Measurements from ENCODE around the gene CENPN. TPM values are rescaled to one million over a fixed set of nuclear protein-coding genes. Genes with fewer than 3 reads are reported as not detected.

The CENPN gene, protein sequence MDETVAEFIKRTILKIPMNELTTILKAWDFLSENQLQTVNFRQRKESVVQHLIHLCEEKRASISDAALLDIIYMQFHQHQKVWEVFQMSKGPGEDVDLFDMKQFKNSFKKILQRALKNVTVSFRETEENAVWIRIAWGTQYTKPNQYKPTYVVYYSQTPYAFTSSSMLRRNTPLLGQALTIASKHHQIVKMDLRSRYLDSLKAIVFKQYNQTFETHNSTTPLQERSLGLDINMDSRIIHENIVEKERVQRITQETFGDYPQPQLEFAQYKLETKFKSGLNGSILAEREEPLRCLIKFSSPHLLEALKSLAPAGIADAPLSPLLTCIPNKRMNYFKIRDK
- total RNA-seq (2014; rRNA removed; shearing (Covaris generic); ENCODE audit: low replicate concordance): 74.5 and 375 TPM in 2 replicates

DNA sequence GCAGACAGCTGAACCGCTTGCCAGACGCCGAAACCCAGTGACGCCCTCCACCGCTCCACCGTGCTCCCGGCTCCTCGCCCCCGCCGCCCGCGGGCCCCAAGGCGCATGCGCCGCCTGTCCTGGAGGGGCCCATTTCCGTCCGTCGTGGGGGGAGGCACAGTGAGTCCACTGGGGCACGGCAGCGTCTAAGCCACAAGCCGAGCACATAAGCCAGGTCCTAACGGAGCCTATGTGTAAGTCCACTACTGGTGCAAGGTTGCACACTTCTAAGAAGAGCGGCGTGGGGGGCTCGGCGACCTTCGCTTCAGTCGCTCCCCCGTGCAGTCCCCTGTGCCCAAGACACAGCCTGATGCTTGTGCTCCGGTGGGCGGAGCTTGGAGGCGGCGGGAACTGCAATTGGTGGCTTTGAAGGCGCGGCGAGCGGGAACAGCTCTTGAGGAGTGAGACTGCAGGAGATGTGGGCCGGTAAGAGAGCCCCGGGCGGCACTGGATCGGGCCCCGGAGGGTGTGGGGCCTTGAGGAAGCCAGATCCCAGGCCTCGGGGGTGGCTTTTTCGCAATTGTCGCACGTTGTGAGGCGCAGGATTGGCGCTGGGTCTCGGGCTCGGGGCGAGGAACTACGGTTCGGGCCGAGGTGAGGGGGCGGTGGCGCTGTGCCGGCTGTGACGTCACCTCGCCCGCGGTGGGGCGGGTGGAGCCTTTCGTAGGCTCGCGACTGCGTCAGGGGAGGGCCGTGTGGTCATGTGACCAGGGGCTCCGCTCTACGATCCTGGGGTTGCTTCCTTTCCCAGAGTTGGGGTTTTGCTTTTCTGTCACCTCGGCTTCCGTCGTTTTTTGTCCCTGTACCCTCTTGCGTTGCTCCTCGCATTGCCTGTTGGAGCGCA, at the start of gene CENPN, which contains the start of gene CMC2:
Gene CENPN (plus strand): TSS at position 402 of the 883 bp plus-strand sequence. CDS start 4,726 bp downstream, outside the sequence.
Gene CMC2 (minus strand): TSS at position 73 of the 883 bp plus-strand sequence. CDS start 9,491 bp downstream, outside the sequence.
- DNase-seq (ENCODE audit: low read depth): peak; percentile 98
- in situ Hi-C loops (cut with HindIII; ENCODE audit: low pct_unique_long_range_greater_than_20kb, low sequenced_read_pairs): no loop called here

DNA sequence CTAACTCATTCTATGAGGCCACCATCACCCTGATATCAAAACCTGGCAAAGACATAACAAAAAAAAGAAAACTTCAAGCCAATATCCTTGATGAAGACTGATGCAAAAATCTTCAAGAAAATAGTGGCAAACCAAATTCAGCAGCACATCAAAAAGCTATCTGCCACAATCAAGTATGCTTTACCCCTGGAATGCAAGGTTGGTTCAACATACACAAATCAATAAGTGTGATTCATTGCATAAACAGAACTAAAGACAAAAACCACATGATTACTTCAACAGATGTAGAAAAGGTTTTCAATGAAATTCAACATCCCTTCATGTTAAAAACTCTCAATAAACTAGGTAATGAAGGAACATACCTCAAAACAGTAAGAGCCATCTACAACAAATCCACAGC, 48.7 kb upstream of the CENPN start:
- no peak for DNase-seq (ENCODE audit: low read depth)
- in situ Hi-C loops (cut with HindIII; ENCODE audit: low pct_unique_long_range_greater_than_20kb, low sequenced_read_pairs): no loop called here

DNA sequence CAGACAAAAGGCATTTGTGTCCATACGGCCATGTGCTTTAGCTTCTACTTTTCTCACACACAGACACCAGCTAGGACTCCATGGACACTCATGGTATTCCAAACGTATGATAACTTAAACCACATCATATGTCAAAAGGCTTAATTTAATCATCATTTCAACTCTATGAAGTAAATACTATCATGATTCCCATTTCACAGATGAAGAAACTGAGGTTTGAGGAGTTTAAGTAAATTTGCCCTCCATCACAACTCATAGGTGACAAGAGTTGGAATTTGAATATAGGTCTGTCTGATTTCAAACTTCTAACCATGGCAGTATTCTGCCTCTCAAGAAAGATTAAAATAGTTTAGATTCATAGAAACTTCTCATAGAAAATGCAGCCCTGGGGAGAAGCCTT, 44.1 kb upstream of the CENPN start:
- in situ Hi-C loops (cut with HindIII; ENCODE audit: low pct_unique_long_range_greater_than_20kb, low sequenced_read_pairs): no loop called here
- DNase-seq (ENCODE audit: low read depth): no peak

DNA sequence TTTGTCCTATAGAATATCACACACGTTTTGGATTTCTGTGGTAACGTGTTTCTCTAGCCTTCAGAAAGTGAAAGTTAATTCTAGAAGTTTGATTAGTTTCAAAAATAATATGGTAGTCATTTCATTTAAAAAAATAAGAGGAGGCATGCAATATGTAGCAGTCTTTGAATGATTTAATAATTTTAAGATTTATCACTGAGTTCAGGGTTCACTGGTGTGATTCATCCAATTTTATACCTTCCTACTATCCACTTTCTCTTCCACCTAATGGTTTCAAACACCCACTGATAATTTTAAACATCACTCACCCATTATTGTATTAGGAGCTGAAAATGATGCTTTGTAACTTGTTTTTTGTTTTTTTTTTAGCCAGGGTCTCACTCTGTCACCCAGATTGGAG, 42.7 kb upstream of the CENPN start:
- no peak for DNase-seq (ENCODE audit: low read depth)
- in situ Hi-C loops (cut with HindIII; ENCODE audit: low pct_unique_long_range_greater_than_20kb, low sequenced_read_pairs): no loop called here

DNA sequence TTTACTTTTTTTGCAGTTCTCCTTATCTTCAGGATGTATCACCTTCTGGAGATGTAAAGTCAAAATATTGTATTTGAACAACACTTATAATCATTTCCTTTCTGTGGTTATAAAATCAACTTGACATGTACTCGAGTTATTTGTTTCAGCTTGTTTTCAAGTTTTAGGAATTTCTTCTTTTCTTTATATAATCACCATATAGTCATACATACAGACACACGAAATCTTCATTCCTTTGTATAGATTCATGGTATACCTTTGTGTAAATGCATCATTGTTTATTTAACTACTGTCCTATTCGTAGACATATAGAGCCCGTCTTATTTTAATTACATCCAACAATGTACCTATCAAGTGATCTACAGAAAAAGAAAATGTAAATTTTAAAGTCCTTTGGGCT, 40.4 kb upstream of the CENPN start:
- in situ Hi-C loops (cut with HindIII; ENCODE audit: low pct_unique_long_range_greater_than_20kb, low sequenced_read_pairs): no loop called here
- DNase-seq (ENCODE audit: low read depth): no peak

DNA sequence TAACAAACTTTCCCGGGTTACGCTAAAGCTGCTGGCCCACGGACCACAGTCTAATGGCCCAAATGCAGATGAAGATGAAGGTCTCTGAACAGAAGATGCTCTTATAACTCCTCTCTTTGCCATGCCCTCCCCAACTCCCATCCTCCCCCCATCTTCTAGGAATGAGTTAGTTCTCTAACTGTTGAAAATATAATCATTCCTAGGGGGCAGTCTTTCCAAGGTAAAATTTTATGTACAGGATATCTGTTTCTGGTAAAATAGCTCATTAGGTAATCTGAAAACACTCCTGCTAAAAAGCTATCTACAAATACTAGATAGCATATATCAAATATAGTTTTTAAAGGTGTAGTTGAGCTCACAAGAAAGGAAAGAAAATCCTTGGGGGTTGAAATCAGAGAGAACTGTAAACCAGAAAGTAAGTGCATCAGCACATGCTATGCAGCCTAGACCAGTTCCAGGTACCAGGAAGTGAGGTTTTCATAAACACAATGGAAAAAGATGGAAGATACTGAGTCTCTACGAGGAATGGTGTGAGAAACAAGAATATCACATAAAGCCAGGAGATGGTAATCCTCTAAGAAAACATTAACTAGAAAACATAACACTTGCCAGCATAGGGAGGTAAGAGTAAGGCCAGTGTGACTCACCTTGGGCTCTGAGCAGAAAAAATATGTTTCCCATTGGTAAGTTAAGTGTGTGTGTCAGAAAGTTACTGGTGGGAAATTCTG, 38.5 kb upstream of the CENPN start:
- peak; percentile 91 for DNase-seq (ENCODE audit: low read depth)
- in situ Hi-C loops (cut with HindIII; ENCODE audit: low pct_unique_long_range_greater_than_20kb, low sequenced_read_pairs): no loop called here

DNA sequence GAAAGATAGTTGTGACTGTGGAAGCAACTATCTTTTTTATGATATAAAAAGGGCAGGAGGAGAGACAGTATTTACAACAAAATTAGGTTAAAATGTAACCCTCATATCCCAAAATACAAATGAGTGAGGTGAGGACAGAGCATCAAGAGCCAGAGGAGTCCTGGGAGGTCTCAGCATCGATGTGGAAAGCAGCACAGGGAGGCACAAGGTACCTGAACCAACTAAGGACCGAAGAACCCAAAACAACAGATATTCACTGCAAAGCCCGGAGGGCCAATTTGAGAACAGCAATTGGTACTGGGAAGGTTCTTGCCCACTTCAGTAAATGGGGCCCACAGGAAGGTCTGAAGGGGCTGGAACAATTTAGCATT, 37.9 kb upstream of the CENPN start:
- in situ Hi-C loops (cut with HindIII; ENCODE audit: low pct_unique_long_range_greater_than_20kb, low sequenced_read_pairs): no loop called here
- DNase-seq (ENCODE audit: low read depth): no peak

DNA sequence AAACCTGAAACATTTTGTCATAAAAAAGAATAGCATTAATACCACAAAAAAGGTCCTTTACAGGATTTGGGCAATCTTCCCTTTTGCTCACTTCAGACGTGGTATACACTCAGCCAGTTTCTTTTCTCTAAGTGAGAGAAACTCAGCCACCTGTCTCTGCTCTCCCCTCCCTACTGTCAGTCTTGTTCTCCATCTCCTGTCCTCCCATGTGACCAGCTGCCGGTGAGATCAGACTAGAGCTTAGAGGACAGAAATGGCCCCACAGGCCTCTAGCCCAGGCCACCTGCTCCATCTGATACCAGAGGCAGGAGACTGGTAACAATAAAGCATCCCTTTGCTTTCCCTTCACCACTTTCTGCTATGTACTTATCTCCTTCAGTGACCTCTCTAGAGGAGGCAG, 35.2 kb upstream of the CENPN start:
- in situ Hi-C loops (cut with HindIII; ENCODE audit: low pct_unique_long_range_greater_than_20kb, low sequenced_read_pairs): no loop called here
- DNase-seq (ENCODE audit: low read depth): no peak

DNA sequence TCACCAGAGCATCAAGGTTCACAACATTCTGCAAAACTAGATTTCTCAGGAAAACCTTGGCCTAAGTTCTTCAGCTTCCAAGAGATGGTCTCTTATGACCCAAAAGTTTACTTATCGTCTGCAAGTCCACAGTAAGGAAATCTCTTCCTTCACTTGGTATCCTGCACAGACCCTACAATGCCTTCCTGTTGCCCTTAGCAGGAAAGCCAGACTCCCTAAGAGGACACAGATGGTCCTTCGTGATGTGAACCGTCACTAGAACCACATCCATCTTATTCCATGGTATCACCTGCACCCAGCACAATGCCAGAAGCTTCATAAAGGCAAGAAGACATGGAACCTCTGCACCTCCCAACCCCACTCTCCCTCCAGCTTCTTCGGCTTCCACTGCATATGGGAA, 34.4 kb upstream of the CENPN start:
- no peak for DNase-seq (ENCODE audit: low read depth)

DNA sequence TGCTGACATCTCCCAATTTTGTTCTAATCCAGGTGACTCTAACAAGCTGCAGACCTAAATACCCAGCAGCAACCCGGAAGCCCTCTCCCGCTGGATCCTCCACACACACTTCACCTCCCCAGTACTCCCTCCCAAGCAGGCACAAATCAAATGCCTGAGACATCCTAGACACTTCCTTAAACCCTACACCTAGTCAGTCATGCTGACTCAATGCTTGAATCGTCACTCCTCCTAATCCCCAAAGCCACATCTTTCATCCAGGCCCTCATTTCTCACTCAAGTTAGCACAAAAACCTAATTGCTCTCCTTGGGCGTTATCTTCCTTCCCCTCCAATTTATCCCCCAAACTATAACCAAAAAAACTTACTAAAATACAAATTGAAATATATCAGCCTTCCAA, 33.0 kb upstream of the CENPN start:
- DNase-seq (ENCODE audit: low read depth): no peak

More for the DNA sequence above, 34.4 kb upstream of the CENPN start:
- in situ Hi-C loops (cut with HindIII; ENCODE audit: low pct_unique_long_range_greater_than_20kb, low sequenced_read_pairs): no loop called here

DNA sequence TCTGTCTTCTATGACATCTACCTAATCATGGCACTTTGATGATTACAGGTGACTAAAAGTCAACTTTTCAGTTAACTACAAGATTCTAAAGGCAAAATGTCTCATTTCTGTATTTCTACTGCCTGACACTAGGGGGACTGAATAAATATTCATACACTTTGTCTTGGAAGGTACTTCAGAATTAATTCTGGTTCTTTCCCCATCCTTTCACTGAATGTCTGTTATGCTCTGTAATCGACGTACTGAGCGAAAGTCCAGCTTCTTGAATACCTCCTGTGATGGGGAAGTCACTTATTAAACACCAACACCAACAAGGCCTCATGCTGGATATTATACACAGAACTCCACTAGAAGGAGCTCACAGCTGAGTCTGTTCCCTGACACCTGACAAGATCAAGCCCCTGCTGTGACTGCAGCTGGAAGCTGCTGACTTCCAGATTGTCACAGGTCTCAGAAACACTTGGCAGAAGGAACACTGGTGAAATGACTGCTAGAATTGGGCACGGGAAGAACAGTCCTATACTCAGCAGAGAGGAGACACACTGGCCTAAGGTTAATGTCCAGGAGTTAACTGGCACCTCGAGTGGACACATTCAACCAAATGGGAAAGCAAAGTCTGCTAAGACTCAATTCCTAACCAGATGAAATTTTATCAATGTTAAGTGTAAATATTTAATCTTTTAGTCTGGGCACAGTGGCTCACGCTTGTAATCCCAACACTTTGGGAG, 32.2 kb upstream of the CENPN start:
- in situ Hi-C loops (cut with HindIII; ENCODE audit: low pct_unique_long_range_greater_than_20kb, low sequenced_read_pairs): no loop called here
- no peak for DNase-seq (ENCODE audit: low read depth)

More for the DNA sequence above, 33.0 kb upstream of the CENPN start:
- in situ Hi-C loops (cut with HindIII; ENCODE audit: low pct_unique_long_range_greater_than_20kb, low sequenced_read_pairs): no loop called here

DNA sequence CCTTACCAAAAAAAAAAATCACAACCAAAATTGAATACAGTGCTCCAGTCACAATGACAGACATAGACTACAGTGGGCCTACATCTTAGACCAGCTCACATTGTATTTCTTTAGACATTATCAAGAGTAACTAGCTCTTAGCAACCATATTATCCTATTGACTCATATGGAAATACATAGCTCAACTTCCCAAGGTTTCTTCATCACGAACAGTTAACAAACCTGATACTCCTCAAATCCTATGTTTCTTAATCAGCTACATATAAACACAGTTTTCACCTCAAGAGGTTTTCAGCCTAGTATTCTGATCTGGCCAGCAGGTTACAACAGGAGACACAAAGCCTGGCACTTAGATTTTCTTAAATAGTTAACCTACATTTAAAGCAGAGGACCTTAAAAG, 30.1 kb upstream of the CENPN start:
- no peak for DNase-seq (ENCODE audit: low read depth)
- in situ Hi-C loops (cut with HindIII; ENCODE audit: low pct_unique_long_range_greater_than_20kb, low sequenced_read_pairs): no loop called here

DNA sequence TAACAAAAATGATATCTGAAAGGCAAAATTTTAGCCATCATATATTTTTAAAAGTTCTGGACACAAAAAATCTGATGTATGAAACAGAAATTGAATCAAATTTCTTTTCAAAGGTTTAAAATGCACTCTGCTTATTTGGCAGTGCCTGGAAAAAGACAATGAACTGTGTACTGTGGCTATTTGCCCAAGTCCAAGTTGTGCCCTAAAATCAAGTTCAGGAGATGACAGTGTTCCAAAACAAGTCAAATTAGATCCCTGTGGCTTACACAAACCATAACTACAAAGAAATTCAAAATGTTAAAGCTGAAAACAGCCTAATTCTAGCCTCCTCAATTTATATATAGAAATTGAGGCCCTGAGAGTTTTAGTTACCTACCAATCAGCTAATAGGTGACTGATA, 25.9 kb upstream of the CENPN start:
- in situ Hi-C loops (cut with HindIII; ENCODE audit: low pct_unique_long_range_greater_than_20kb, low sequenced_read_pairs): no loop called here

DNA sequence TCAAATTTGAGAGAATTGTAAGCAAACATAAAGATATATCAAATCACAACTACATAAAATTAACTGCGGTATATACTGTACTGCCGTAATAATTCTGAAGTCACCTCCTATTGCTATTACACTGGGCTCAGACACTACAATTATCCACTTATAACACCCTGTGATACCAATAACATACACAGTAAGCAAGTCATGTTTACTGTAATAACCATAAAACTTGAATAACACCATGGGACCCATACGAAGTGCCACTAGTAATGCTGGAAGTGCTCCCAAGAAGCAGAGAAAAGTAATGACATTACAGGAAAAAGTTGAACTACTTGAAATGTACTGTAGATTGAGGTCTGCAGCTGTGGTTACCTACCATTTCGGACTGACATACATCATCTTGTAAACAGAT, 24.4 kb upstream of the CENPN start:
- no peak for DNase-seq (ENCODE audit: low read depth)
- in situ Hi-C loops (cut with HindIII; ENCODE audit: low pct_unique_long_range_greater_than_20kb, low sequenced_read_pairs): no loop called here

More for the DNA sequence above, 25.9 kb upstream of the CENPN start:
- DNase-seq (ENCODE audit: low read depth): no peak

DNA sequence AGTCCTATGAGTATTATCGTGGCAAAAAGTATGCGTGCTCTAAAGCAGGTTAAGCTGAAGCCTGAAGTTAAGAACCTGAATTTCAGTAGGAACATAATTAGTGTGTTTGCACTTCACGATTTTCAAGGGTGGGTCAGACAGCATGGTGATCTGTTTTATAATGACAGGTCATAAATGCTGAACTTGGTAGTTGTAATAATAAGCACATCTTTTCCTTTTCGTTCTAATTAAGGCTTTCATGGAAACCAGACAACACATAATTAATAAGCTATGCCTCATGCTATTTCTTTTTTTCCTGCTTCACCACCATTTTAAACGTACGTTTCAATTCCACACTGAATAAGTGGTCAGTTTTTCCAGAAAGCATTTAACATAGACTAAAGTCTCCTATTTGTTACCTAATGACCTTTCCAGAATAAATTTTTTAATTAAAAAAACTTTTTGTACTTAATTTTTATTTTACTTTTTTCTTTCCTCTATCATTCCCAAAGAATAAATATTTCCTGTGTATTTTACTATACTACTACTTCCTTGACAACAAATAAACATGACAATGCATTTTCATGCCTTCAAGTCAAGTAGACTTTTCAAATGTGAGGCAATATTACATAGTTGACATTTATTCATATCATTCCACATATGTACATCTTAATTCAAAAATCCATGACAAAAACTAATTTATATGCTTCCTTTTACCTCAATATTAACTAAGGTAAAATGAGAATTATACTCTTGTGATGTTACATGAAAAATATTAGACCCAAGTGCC, 22.7 kb upstream of the CENPN start:
- in situ Hi-C loops (cut with HindIII; ENCODE audit: low pct_unique_long_range_greater_than_20kb, low sequenced_read_pairs): no loop called here

DNA sequence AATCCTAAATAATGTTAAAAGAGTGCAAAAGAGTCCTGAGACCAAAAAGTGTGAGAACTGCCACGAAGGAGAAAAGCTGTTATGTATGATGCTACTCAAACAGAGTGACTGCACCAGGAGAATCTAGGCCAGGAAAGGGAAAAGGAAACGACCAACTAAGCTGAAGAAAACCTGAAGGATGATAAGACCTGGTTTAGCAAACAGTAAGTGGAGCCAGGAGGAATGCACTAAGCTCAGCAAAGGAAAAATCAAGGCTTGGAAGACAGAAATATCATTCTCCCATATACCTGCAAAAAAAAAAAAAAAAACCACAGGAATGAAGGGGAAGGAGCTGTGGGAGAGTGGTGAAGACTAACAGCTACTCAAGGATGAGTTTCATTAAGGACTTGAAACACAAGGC, 21.4 kb upstream of the CENPN start:
- DNase-seq (ENCODE audit: low read depth): no peak
- in situ Hi-C loops (cut with HindIII; ENCODE audit: low pct_unique_long_range_greater_than_20kb, low sequenced_read_pairs): no loop called here

More for the DNA sequence above, 22.7 kb upstream of the CENPN start:
- no peak for DNase-seq (ENCODE audit: low read depth)

DNA sequence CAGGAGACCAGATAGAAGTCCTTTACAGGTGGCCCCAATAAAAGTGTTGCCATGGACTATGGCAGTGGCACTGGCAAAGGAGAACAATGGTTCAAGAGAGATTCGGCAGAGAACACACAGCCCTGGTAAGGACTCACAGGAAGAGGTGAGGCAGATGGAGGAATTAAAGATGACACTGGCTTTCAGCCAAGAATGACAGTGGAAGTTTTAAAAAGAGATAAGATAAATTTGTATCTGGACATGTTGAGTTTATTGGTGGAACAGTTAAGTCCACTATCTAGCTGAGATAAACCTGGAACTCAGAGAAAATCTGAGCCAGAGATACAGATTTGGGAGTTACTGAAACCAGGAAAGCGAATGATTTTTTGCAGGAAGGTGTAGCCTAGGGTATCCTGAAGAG, 20.5 kb upstream of the CENPN start:
- no peak for DNase-seq (ENCODE audit: low read depth)
- in situ Hi-C loops (cut with HindIII; ENCODE audit: low pct_unique_long_range_greater_than_20kb, low sequenced_read_pairs): no loop called here

All from Caki2 (cell line).